Panc1 (cell line): ENCODE results near the gene SUCLG2. TPM values are rescaled to one million over a fixed set of nuclear protein-coding genes. Genes with fewer than 3 reads are reported as not detected.

Experiments used
- ATAC-seq: fragments of 200-7000 bp; cut with Tn5 transposase; 2 replicates; pipeline ENCODE4 v1.9.1; 2020; ENCODE audit warnings: mild to moderate bottlenecking, moderate library complexity
- BruUV-seq: library from RNA; stranded (reverse); fragments of 400-500 nt; replicated peaks from 2 replicates; lab custom pipeline; 2021; lab: Mats Ljungman, UMichigan
- CTCF ChIA-PET: fragments of 300-600 bp; sonication (Branson Sonifier 250); formaldehyde crosslinking; loops from one replicate; lab custom pipeline; 2022; ENCODE audit warnings: antibody characterized with exemption; lab: Charles Lee
- POLR2A ChIA-PET: fragments of 300-600 bp; sonication (Branson Sonifier 250); formaldehyde crosslinking; loops from one replicate; lab custom pipeline; 2022; ENCODE audit warnings: antibody characterized with exemption; lab: Charles Lee
- DNase-seq: peaks from one replicate; pipeline ENCODE4 v3.0.0-alpha.2; 2010; ENCODE audit warnings: low read depth, low spot score
- H3K27ac ChIP-seq: 2 replicates; pipeline ENCODE4 v1.5.1; 2011; ENCODE audit warnings: mild to moderate bottlenecking, low read length, inconsistent platforms
- H3K27me3 ChIP-seq: fragments of 200-500 bp; sonication (Bioruptor generic); 2 replicates; pipeline ENCODE4 v1.6.0; 2014; ENCODE audit warnings: low read length, inconsistent platforms; ENCODE audit not compliant: control insufficient read depth, insufficient read depth
- H3K36me3 ChIP-seq: fragments of 200-500 bp; sonication (Bioruptor generic); 2 replicates; pipeline ENCODE4 v1.5.1; 2014; ENCODE audit warnings: inconsistent platforms, mild to moderate bottlenecking, low read length, moderate library complexity; ENCODE audit not compliant: control insufficient read depth, insufficient read depth
- H3K4me1 ChIP-seq: 2 replicates; pipeline ENCODE4 v1.5.1; 2011; ENCODE audit warnings: inconsistent platforms, mild to moderate bottlenecking, low read length, moderate library complexity; ENCODE audit not compliant: control insufficient read depth, insufficient read depth
- H3K4me3 ChIP-seq, 2 experiments: 2 replicates each; pipeline ENCODE4 v1.5.1; 2011 to 2012; ENCODE audit warnings: low read depth in 2 of 2, low read length in 2 of 2, mild to moderate bottlenecking in 2 of 2, inconsistent platforms in 1 of 2, moderate library complexity in 1 of 2
- H3K9me3 ChIP-seq: fragments of 200-500 bp; sonication (Bioruptor generic); 2 replicates; pipeline ENCODE4 v1.5.1; 2014; ENCODE audit warnings: low read depth, mild to moderate bottlenecking, inconsistent platforms, low read length, moderate library complexity; ENCODE audit not compliant: control insufficient read depth, insufficient read depth
- CTCF ChIP-seq: fragments of 450-650 bp; IDR thresholded peaks from 2 replicates; pipeline ENCODE4 v1.5.1; 2017; ENCODE audit warnings: mild to moderate bottlenecking
- POLR2AphosphoS5 ChIP-seq: IDR thresholded peaks from 2 replicates; pipeline ENCODE4 v1.6.1; 2012; ENCODE audit warnings: mild to moderate bottlenecking, low read depth, low read length, moderate library complexity
- REST ChIP-seq, 2 experiments: IDR thresholded peaks; 2 replicates each; pipeline ENCODE4 v1.6.1; 2011 to 2012; ENCODE audit warnings: low read depth in 2 of 2, control low read depth in 1 of 2, low read length in 1 of 2, mild to moderate bottlenecking in 1 of 2, moderate library complexity in 1 of 2; ENCODE audit not compliant: insufficient read depth in 1 of 2
- SIN3A ChIP-seq: IDR thresholded peaks from 2 replicates; pipeline ENCODE4 v1.6.1; 2012; ENCODE audit warnings: low read depth, mild to moderate bottlenecking, low read length, moderate library complexity, borderline replicate concordance; ENCODE audit not compliant: insufficient read depth
- TCF7L2 ChIP-seq: IDR thresholded peaks from 2 replicates; pipeline ENCODE4 v1.6.1; 2011; ENCODE audit warnings: mild to moderate bottlenecking, low read depth, low read length, inconsistent platforms
- in situ Hi-C: cut with HindIII; loops from 2 replicates; pipeline ENCODE4 v1.10.0; 2016; ENCODE audit warnings: low sequenced_read_pairs, low pct_unique_long_range_greater_than_20kb
- intact Hi-C: fragments of 100-400 bp; cut with micrococcal nuclease; formaldehyde crosslinking; loops from one replicate; pipeline ENCODE4 v1.10.0; 2022; ENCODE audit not compliant: unreplicated experiment
- total RNA-seq: library from RNA; stranded (reverse); gene quantifications from one replicate; pipeline ENCODE4 v1.2.1, GENCODE V29; 2021; ENCODE audit not compliant: unreplicated experiment

Gene SUCLG2
- total RNA-seq, 1 experiment from 2014 or later, result 28.3 TPM

GRCh38 chr3:67642734-67643133 lies 11.7 kb downstream of the SUCLG2 start:
- TF ChIP-seq TCF7L2 (no peak), POLR2AphosphoS5 (no peak), REST (IDR thresholded peaks at IDR 0.05; ENCODE audit: insufficient read depth in 1 of 2, low read depth in 2 of 2, low read length in 1 of 2) (no peak), CTCF (no peak), SIN3A (no peak)
- no peak overlapping the region for H3K4me3 ChIP-seq
- no peak overlapping the region for H3K27ac ChIP-seq
- ChIA-PET POLR2A (no interaction called here), CTCF (no interaction called here)
- intact Hi-C loops (no loop called here), in situ Hi-C loops (no loop called here)
- no TSS peak for BruUV-seq
- H3K27me3 ChIP-seq, result no peaks in the 10 kb centered on the region
- 0 out of 2 replicates have a peak, but pooled peaks cover 2% of the 10 kb centered on the region for H3K36me3 ChIP-seq
- DNase-seq (no peak), ATAC-seq (no peak)
- peaks cover 11% of the 10 kb centered on the region for H3K4me1 ChIP-seq
- no peaks in the 10 kb centered on the region for H3K9me3 ChIP-seq

GRCh38 chr3:67642190-67642589 lies 12.2 kb downstream of the SUCLG2 start:
- H3K27ac ChIP-seq, result no peak overlapping the region
- 0 out of 2 replicates have a peak, but pooled peaks cover 2% of the 10 kb centered on the region for H3K36me3 ChIP-seq
- no peak for DNase-seq
- peaks cover 6% of the 10 kb centered on the region for H3K4me1 ChIP-seq
- POLR2A ChIA-PET, result no interaction called here
- no TSS peak for BruUV-seq
- ATAC-seq, result no peak
- TF ChIP-seq TCF7L2, result no peak
- TF ChIP-seq REST (IDR thresholded peaks at IDR 0.05; ENCODE audit: insufficient read depth in 1 of 2, low read depth in 2 of 2, low read length in 1 of 2), result no peak
- TF ChIP-seq POLR2AphosphoS5, result no peak
- no peak for TF ChIP-seq CTCF
- TF ChIP-seq SIN3A, result no peak
- H3K9me3 ChIP-seq, result no peaks in the 10 kb centered on the region
- intact Hi-C loops (no loop called here), in situ Hi-C loops (no loop called here)
- CTCF ChIA-PET, result no interaction called here
- H3K27me3 ChIP-seq, result no peaks in the 10 kb centered on the region
- H3K4me3 ChIP-seq, result no peak overlapping the region
